Measurements from ENCODE around the gene NNAT. TPM values are rescaled to one million over a fixed set of nuclear protein-coding genes. Genes with fewer than 3 reads are reported as not detected.

NNAT gene
- total and polyA plus RNA-seq, 4 donors = 0.38 to 2.6 TPM; not detected in 2

- WGBS, 2 donors = 29 to 31% methylated on average over 19 of the region's 19 CpGs
- intact Hi-C loops (cut with DNase I) = loop anchor here in 1 of 2 donors (1.0 to 10.0 kb wide), 3 partner anchors 429 to 761 kb away; no protein-coding TSS in a partner anchor
- ATAC-seq (ENCODE audit: low FRiP score) = no peak
Observed at GRCh38 chr20:37564016-37564387, 43.0 kb downstream of the NNAT start.

GRCh38 chr20:37564388-37565133 is 43.5 kb downstream of the NNAT start:
- WGBS, 2 donors = 10 to 11% methylated on average over 34 of the region's 34 CpGs
- DNase-seq = peak in 1 of 2 donors; percentile 88

More at GRCh38 chr20:37564016-37564387, 43.0 kb downstream of the NNAT start:
- Histone ChIP-seq H3K36me3 (ENCODE audit: control insufficient read depth in 1 of 2, insufficient read depth in 2 of 2, low read length in 1 of 2) (no peaks in the 10 kb centered on the region), H3K27ac (ENCODE audit: low read depth in 1 of 2, low read length in 2 of 2) (no peak overlapping the region), H3K27me3 (ENCODE audit: control insufficient read depth in 1 of 2, insufficient read depth in 2 of 2, low read length in 1 of 2) (no peaks in the 10 kb centered on the region), H3K4me1 (ENCODE audit: control insufficient read depth in 1 of 2, insufficient read depth in 2 of 2, low read length in 2 of 2) (no peaks in the 10 kb centered on the region), H3K4me3 (ENCODE audit: low read length in 2 of 2) (no peak overlapping the region), H3K9me3 (ENCODE audit: control insufficient read depth, low read length) (no peaks in the 10 kb centered on the region)
- no peak for DNase-seq

GRCh38 chr20:37565134-37565811 is 44.2 kb downstream of the NNAT start:
- no peaks in the 10 kb centered on the region for H3K4me1 ChIP-seq (ENCODE audit: control insufficient read depth in 1 of 2, insufficient read depth in 2 of 2, low read length in 2 of 2)
- no peak for ATAC-seq (ENCODE audit: low FRiP score)
- intact Hi-C loops (cut with DNase I) = loop anchor here in 1 of 2 donors (10.0 kb wide), 1 partner anchor 760 kb away; no protein-coding TSS in a partner anchor
- 78 to 79% methylated on average over 14 of the region's 14 CpGs for WGBS, 2 donors
- H3K27me3 ChIP-seq (ENCODE audit: control insufficient read depth in 1 of 2, insufficient read depth in 2 of 2, low read length in 1 of 2) = no peaks in the 10 kb centered on the region
- no peak for DNase-seq
- H3K27ac ChIP-seq (ENCODE audit: low read depth in 1 of 2, low read length in 2 of 2) = no peak overlapping the region
- no peaks in the 10 kb centered on the region for H3K36me3 ChIP-seq (ENCODE audit: control insufficient read depth in 1 of 2, insufficient read depth in 2 of 2, low read length in 1 of 2)
- no peaks in the 10 kb centered on the region for H3K9me3 ChIP-seq (ENCODE audit: control insufficient read depth, low read length)
- H3K4me3 ChIP-seq (ENCODE audit: low read length in 2 of 2) = no peak overlapping the region

More at GRCh38 chr20:37564388-37565133, 43.5 kb downstream of the NNAT start:
- intact Hi-C loops (cut with DNase I) = loop anchor here in 1 of 2 donors (1.0 to 10.0 kb wide), 3 partner anchors 429 to 760 kb away; no protein-coding TSS in a partner anchor
- no peaks in the 10 kb centered on the region for H3K27me3 ChIP-seq (ENCODE audit: control insufficient read depth in 1 of 2, insufficient read depth in 2 of 2, low read length in 1 of 2)
- no peaks in the 10 kb centered on the region for H3K9me3 ChIP-seq (ENCODE audit: control insufficient read depth, low read length)
- H3K4me1 ChIP-seq (ENCODE audit: control insufficient read depth in 1 of 2, insufficient read depth in 2 of 2, low read length in 2 of 2) = no peaks in the 10 kb centered on the region
- H3K36me3 ChIP-seq (ENCODE audit: control insufficient read depth in 1 of 2, insufficient read depth in 2 of 2, low read length in 1 of 2) = no peaks in the 10 kb centered on the region
- H3K27ac ChIP-seq (ENCODE audit: low read depth in 1 of 2, low read length in 2 of 2) = no peak overlapping the region
- ATAC-seq (ENCODE audit: low FRiP score) = peak; percentile 71
- no peak overlapping the region for H3K4me3 ChIP-seq (ENCODE audit: low read length in 2 of 2)

GRCh38 chr20:37566590-37567330 is 45.7 kb downstream of the NNAT start:
- Histone ChIP-seq H3K4me3 (ENCODE audit: low read length in 2 of 2) (no peak overlapping the region), H3K9me3 (ENCODE audit: control insufficient read depth, low read length) (no peaks in the 10 kb centered on the region), H3K27ac (ENCODE audit: low read depth in 1 of 2, low read length in 2 of 2) (no peak overlapping the region), H3K4me1 (ENCODE audit: control insufficient read depth in 1 of 2, insufficient read depth in 2 of 2, low read length in 2 of 2) (no peaks in the 10 kb centered on the region), H3K36me3 (ENCODE audit: control insufficient read depth in 1 of 2, insufficient read depth in 2 of 2, low read length in 1 of 2) (no peaks in the 10 kb centered on the region), H3K27me3 (ENCODE audit: control insufficient read depth in 1 of 2, insufficient read depth in 2 of 2, low read length in 1 of 2) (no peaks in the 10 kb centered on the region)
- DNase-seq (no peak), ATAC-seq (ENCODE audit: low FRiP score) (no peak)
- intact Hi-C loops (cut with DNase I) = loop anchor here in 1 of 2 donors (10.0 kb wide), 1 partner anchor 758 kb away; no protein-coding TSS in a partner anchor
- WGBS, 2 donors = 50 to 51% methylated on average over 5 of the region's 5 CpGs

- 11 to 13% methylated on average over 7 of the region's 7 CpGs for WGBS, 2 donors
- H3K27me3 ChIP-seq (ENCODE audit: control insufficient read depth in 1 of 2, insufficient read depth in 2 of 2, low read length in 1 of 2) = no peaks in the 10 kb centered on the region
- ATAC-seq (ENCODE audit: low FRiP score) (no peak), DNase-seq (no peak)
- no peak overlapping the region for H3K27ac ChIP-seq (ENCODE audit: low read depth in 1 of 2, low read length in 2 of 2)
- no peaks in the 10 kb centered on the region for H3K4me1 ChIP-seq (ENCODE audit: control insufficient read depth in 1 of 2, insufficient read depth in 2 of 2, low read length in 2 of 2)
- no peaks in the 10 kb centered on the region for H3K9me3 ChIP-seq (ENCODE audit: control insufficient read depth, low read length)
- no peak overlapping the region for H3K4me3 ChIP-seq (ENCODE audit: low read length in 2 of 2)
- H3K36me3 ChIP-seq (ENCODE audit: control insufficient read depth in 1 of 2, insufficient read depth in 2 of 2, low read length in 1 of 2) = no peaks in the 10 kb centered on the region
- intact Hi-C loops (cut with DNase I) = loop anchor here in 1 of 2 donors (10.0 kb wide), 1 partner anchor 758 kb away; no protein-coding TSS in a partner anchor
Observed at GRCh38 chr20:37567331-37567665, 46.2 kb downstream of the NNAT start.

GRCh38 chr20:37567671-37568588 is 46.9 kb downstream of the NNAT start:
- no peaks in the 10 kb centered on the region for H3K4me1 ChIP-seq (ENCODE audit: control insufficient read depth in 1 of 2, insufficient read depth in 2 of 2, low read length in 2 of 2)
- no peaks in the 10 kb centered on the region for H3K9me3 ChIP-seq (ENCODE audit: control insufficient read depth, low read length)
- intact Hi-C loops (cut with DNase I) = loop anchor here in 1 of 2 donors (10.0 kb wide), 1 partner anchor 757 kb away; no protein-coding TSS in a partner anchor
- ATAC-seq (ENCODE audit: low FRiP score) (no peak), DNase-seq (no peak)
- WGBS, 2 donors = 2 to 3% methylated on average over 13 of the region's 13 CpGs
- no peak overlapping the region for H3K27ac ChIP-seq (ENCODE audit: low read depth in 1 of 2, low read length in 2 of 2)
- no peak overlapping the region for H3K4me3 ChIP-seq (ENCODE audit: low read length in 2 of 2)
- no peaks in the 10 kb centered on the region for H3K36me3 ChIP-seq (ENCODE audit: control insufficient read depth in 1 of 2, insufficient read depth in 2 of 2, low read length in 1 of 2)
- no peaks in the 10 kb centered on the region for H3K27me3 ChIP-seq (ENCODE audit: control insufficient read depth in 1 of 2, insufficient read depth in 2 of 2, low read length in 1 of 2)

GRCh38 chr20:37570419-37570818 is 49.4 kb downstream of the NNAT start:
- no peaks in the 10 kb centered on the region for H3K4me1 ChIP-seq (ENCODE audit: control insufficient read depth in 1 of 2, insufficient read depth in 2 of 2, low read length in 2 of 2)
- H3K27me3 ChIP-seq (ENCODE audit: control insufficient read depth in 1 of 2, insufficient read depth in 2 of 2, low read length in 1 of 2) = no peaks in the 10 kb centered on the region
- 89 to 92% methylated on average over 1 of the region's 1 CpG for WGBS, 2 donors
- intact Hi-C loops (cut with DNase I) = no loop called here
- no peaks in the 10 kb centered on the region for H3K9me3 ChIP-seq (ENCODE audit: control insufficient read depth, low read length)
- H3K27ac ChIP-seq (ENCODE audit: low read depth in 1 of 2, low read length in 2 of 2) = no peak overlapping the region
- no peak overlapping the region for H3K4me3 ChIP-seq (ENCODE audit: low read length in 2 of 2)
- H3K36me3 ChIP-seq (ENCODE audit: control insufficient read depth in 1 of 2, insufficient read depth in 2 of 2, low read length in 1 of 2) = no peaks in the 10 kb centered on the region
- DNase-seq (no peak), ATAC-seq (ENCODE audit: low FRiP score) (no peak)

GRCh38 chr20:37571033-37571432 is 50.0 kb downstream of the NNAT start:
- ATAC-seq (ENCODE audit: low FRiP score) (no peak), DNase-seq (no peak)
- intact Hi-C loops (cut with DNase I) = no loop called here
- H3K4me1 ChIP-seq (ENCODE audit: control insufficient read depth in 1 of 2, insufficient read depth in 2 of 2, low read length in 2 of 2) = no peaks in the 10 kb centered on the region
- no peaks in the 10 kb centered on the region for H3K9me3 ChIP-seq (ENCODE audit: control insufficient read depth, low read length)
- H3K27me3 ChIP-seq (ENCODE audit: control insufficient read depth in 1 of 2, insufficient read depth in 2 of 2, low read length in 1 of 2) = no peaks in the 10 kb centered on the region
- no peaks in the 10 kb centered on the region for H3K36me3 ChIP-seq (ENCODE audit: control insufficient read depth in 1 of 2, insufficient read depth in 2 of 2, low read length in 1 of 2)
- H3K4me3 ChIP-seq (ENCODE audit: low read length in 2 of 2) = no peak overlapping the region
- H3K27ac ChIP-seq (ENCODE audit: low read depth in 1 of 2, low read length in 2 of 2) = no peak overlapping the region
- WGBS, 2 donors = 74 to 78% methylated on average over 5 to 6 of the region's 6 CpGs

Data from aorta (tissue), 5 donors.